Lower leg skin (tissue), 4 donors: ENCODE measurements around the gene SNAI1. TPM values are rescaled to one million over a fixed set of nuclear protein-coding genes. Genes with fewer than 3 reads are reported as not detected.
"Not testable (repeated sequence)": the region's sequence is repeated elsewhere in the genome, so short reads cannot be mapped to it uniquely, and the experiment has no call there.

Source experiments
- DNase-seq, 2 donors: peaks; one replicate each; pipeline ENCODE4 v3.0.0-alpha.2; 2019; ENCODE audit warnings: low spot score in 2 of 2
- H3K4me3 ChIP-seq: fragments of 200-600 bp; sonication (generic); 2 replicates; pipeline ENCODE4 v1.5.1; 2017; ENCODE audit warnings: mild to moderate bottlenecking, low read depth; ENCODE audit not compliant: poor library complexity, severe bottlenecking
- POLR2A ChIP-seq, 2 donors: fragments of 450-650 bp; IDR thresholded peaks; one replicate each; pipeline ENCODE4 v1.6.1; 2016 to 2017; ENCODE audit warnings: antibody characterized with exemption in 2 of 2, mild to moderate bottlenecking in 1 of 2, moderate library complexity in 1 of 2
- WGBS, 2 donors: methylation state at CpG; one replicate each; pipeline ENCODE4 v1.1.5; 2018; 5-methylcytosine and 5-hydroxymethylcytosine counted together
- intact Hi-C: fragments of 100-400 bp; cut with DNase I; formaldehyde crosslinking; loops from one replicate; pipeline ENCODE4 v1.15.0; 2023; ENCODE audit warnings: low total_unique reads
- total RNA-seq, 4 donors: library from RNA; depleted of rRNA; stranded (reverse); fragments of >200 nt; gene quantifications; one replicate each; pipeline ENCODE4 v1.1.0, GENCODE V29; 2016
- TF ChIP-seq, protein P1 (sequence below), 3 donors: fragments of 450-650 bp; IDR thresholded peaks; one replicate each; pipeline ENCODE4 v1.5.1; 2016; ENCODE audit warnings: antibody characterized with exemption in 3 of 3, mild to moderate bottlenecking in 3 of 3, moderate library complexity in 2 of 3

SNAI1 gene
- total RNA-seq, 4 donors from 2014 or later: 0.65 to 3.7 (median 1.3) TPM

- DNase-seq: no peak
- intact Hi-C loops: no loop called here
- TF ChIP-seq, protein P1, sequence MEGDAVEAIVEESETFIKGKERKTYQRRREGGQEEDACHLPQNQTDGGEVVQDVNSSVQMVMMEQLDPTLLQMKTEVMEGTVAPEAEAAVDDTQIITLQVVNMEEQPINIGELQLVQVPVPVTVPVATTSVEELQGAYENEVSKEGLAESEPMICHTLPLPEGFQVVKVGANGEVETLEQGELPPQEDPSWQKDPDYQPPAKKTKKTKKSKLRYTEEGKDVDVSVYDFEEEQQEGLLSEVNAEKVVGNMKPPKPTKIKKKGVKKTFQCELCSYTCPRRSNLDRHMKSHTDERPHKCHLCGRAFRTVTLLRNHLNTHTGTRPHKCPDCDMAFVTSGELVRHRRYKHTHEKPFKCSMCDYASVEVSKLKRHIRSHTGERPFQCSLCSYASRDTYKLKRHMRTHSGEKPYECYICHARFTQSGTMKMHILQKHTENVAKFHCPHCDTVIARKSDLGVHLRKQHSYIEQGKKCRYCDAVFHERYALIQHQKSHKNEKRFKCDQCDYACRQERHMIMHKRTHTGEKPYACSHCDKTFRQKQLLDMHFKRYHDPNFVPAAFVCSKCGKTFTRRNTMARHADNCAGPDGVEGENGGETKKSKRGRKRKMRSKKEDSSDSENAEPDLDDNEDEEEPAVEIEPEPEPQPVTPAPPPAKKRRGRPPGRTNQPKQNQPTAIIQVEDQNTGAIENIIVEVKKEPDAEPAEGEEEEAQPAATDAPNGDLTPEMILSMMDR (IDR thresholded peaks at IDR 0.05): no peak
- no peak for TF ChIP-seq POLR2A (IDR thresholded peaks at IDR 0.05)
- WGBS, 2 donors: 38 to 45% methylated on average over 3 of the region's 3 CpGs
- H3K4me3 ChIP-seq: no peak overlapping the region
These were observed 13.5 kb upstream of the SNAI1 start for GRCh38 chr20:49969234-49969633.

DNA sequence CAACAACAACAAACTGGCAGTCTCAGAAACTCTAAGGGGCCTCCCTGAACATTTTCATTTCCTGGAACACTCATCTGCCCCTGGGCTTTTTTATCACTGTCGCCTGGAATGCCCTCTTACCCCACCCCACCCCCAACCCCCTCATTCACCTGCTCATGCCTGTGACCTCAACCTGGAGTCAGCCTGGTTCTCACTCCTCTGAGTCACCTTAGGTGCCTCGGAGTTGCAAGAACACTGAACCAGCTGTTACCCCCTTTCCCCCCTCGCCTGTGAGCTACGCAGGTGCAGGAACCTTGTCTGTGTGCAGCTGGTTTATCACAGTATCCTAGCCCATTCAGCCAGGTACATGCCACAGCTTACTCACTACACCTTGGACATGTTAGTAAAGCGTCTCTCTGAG, 12.8 kb upstream of the SNAI1 start:
- TF ChIP-seq, protein P1 (IDR thresholded peaks at IDR 0.05): no peak
- TF ChIP-seq POLR2A (IDR thresholded peaks at IDR 0.05): no peak
- WGBS, 2 donors: 49 to 53% methylated on average over 5 of the region's 5 CpGs
- intact Hi-C loops: no loop called here
- no peak for DNase-seq
- H3K4me3 ChIP-seq: no peak overlapping the region

- WGBS, 2 donors: 84 to 85% methylated on average over 8 of the region's 8 CpGs
- no peak overlapping the region for H3K4me3 ChIP-seq
- intact Hi-C loops: no loop called here
- no peak for DNase-seq
- TF ChIP-seq POLR2A (IDR thresholded peaks at IDR 0.05): no peak
- TF ChIP-seq, protein P1 (IDR thresholded peaks at IDR 0.05): no peak
These were observed 12.3 kb upstream of the SNAI1 start for GRCh38 chr20:49970498-49970897.

DNA sequence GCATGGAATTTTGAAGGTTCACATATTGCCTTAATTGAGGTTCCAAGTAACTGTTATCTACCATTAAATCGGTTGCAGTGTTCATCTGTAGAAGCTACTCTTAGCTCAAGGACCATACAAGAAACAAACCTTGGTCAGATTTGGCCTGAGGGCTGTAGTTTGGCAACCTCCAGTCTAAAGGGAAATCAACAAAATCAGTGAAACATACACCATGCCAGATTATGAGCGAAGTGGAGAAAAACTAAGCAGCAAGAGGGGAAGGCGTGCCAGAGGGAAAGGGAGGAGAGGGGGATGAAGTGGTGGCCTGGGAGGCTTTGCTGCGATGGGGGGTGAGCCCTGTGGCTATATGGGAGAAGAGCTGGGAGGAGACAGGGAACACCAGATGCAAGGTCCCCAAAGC, 8.8 kb upstream of the SNAI1 start:
- H3K4me3 ChIP-seq: no peak overlapping the region
- DNase-seq: no peak
- TF ChIP-seq, protein P1 (IDR thresholded peaks at IDR 0.05): no peak
- no peak for TF ChIP-seq POLR2A (IDR thresholded peaks at IDR 0.05)
- WGBS, 2 donors: 47 to 61% methylated on average over 4 of the region's 4 CpGs
- intact Hi-C loops: no loop called here

GRCh38 chr20:49976542-49976941, 6.2 kb upstream of the SNAI1 start:
- 75 to 80% methylated on average over 2 of the region's 2 CpGs for WGBS, 2 donors
- H3K4me3 ChIP-seq: no peak overlapping the region
- no peak for TF ChIP-seq POLR2A (IDR thresholded peaks at IDR 0.05)
- DNase-seq: no peak
- intact Hi-C loops: loop anchor here (5.0 kb wide), 1 partner anchor 196 kb away; no protein-coding TSS in a partner anchor

- DNase-seq, H3K4me3 ChIP-seq: not testable (repeated sequence)
- intact Hi-C loops: loop anchor here (2.0 to 5.0 kb wide), 2 partner anchors 93 to 195 kb away; no protein-coding TSS in a partner anchor
- WGBS, 2 donors: 50 to 94% methylated on average over 2 of the region's 2 CpGs
These were observed 5.0 kb upstream of the SNAI1 start for GRCh38 chr20:49977740-49978139.

GRCh38 chr20:49978685-49979029, 4.1 kb upstream of the SNAI1 start:
- DNase-seq: no peak
- H3K4me3 ChIP-seq: no peak overlapping the region
- intact Hi-C loops: loop anchor here (2.0 to 5.0 kb wide), 2 partner anchors 92 to 194 kb away; no protein-coding TSS in a partner anchor
- TF ChIP-seq, protein P1 (IDR thresholded peaks at IDR 0.05): no peak
- TF ChIP-seq POLR2A (IDR thresholded peaks at IDR 0.05): no peak
- WGBS, 2 donors: 76 to 80% methylated on average over 3 of the region's 3 CpGs
